HepG2 (cell line): ENCODE data around the gene TMC4. TPM values are rescaled to one million over a fixed set of nuclear protein-coding genes. Genes with fewer than 3 reads are reported as not detected.

Source experiments
- CHD2 ChIP-seq: IDR thresholded peaks from 2 replicates; pipeline ENCODE4 v1.6.1; 2011; ENCODE audit warnings: low read depth, low read length, improper control_type of control experiment
- HCFC1 ChIP-seq: fragments of 150-350 bp; IDR thresholded peaks from 2 replicates; pipeline ENCODE4 v1.6.1; 2014; ENCODE audit warnings: low read depth, low read length
- IKZF4 ChIP-seq: sonication (generic); formaldehyde crosslinking; IDR thresholded peaks from 2 replicates; pipeline ENCODE4 v1.5.1; 2020; ENCODE audit warnings: borderline replicate concordance, mild to moderate bottlenecking, low read depth, missing genetic modification reagents; ENCODE audit errors: not compliant biosample characterization
- KDM1A ChIP-seq: IDR thresholded peaks from 2 replicates; pipeline ENCODE4 v1.6.1; 2016; ENCODE audit warnings: missing compliant biosample characterization
- KLF6 ChIP-seq: IDR thresholded peaks from 2 replicates; pipeline ENCODE4 v1.8.0; 2016; ENCODE audit warnings: missing biosample characterization, missing genetic modification reagents
- MATR3 ChIP-seq: sonication (generic); formaldehyde crosslinking; IDR thresholded peaks from 2 replicates; pipeline ENCODE4 v1.4.0; 2020; ENCODE audit warnings: missing genetic modification reagents
- NFRKB ChIP-seq: fragments of 450-650 bp; IDR thresholded peaks from 2 replicates; pipeline ENCODE4 v1.6.1; 2017
- PCBP1 ChIP-seq: fragments of 200-400 bp; formaldehyde crosslinking; IDR thresholded peaks from 2 replicates; pipeline ENCODE4 v1.6.1; 2017; ENCODE audit warnings: mild to moderate bottlenecking, low read depth, low read length, borderline replicate concordance
- RFXANK ChIP-seq: IDR thresholded peaks from 2 replicates; pipeline ENCODE4 v1.6.1; 2016
- RNF2 ChIP-seq: fragments of 450-650 bp; conservative IDR thresholded peaks from 2 replicates; pipeline ENCODE4 v1.6.1; 2016; ENCODE audit warnings: low read depth
- RORA ChIP-seq: sonication (generic); formaldehyde crosslinking; IDR thresholded peaks from 2 replicates; pipeline ENCODE4 v1.5.0; 2020; ENCODE audit warnings: mild to moderate bottlenecking, missing genetic modification reagents, moderate library complexity
- SMAD3 ChIP-seq: sonication (generic); formaldehyde crosslinking; IDR thresholded peaks from 2 replicates; pipeline ENCODE4 v1.4.0; 2020; ENCODE audit warnings: missing genetic modification reagents
- STAT6 ChIP-seq: sonication (generic); formaldehyde crosslinking; IDR thresholded peaks from 2 replicates; pipeline ENCODE4 v1.4.0; 2020; ENCODE audit warnings: missing genetic modification reagents, mild to moderate bottlenecking, borderline replicate concordance
- THAP11 ChIP-seq: IDR thresholded peaks from 2 replicates; pipeline ENCODE4 v1.6.1; 2016; ENCODE audit warnings: missing biosample characterization, missing genetic modification reagents
- THAP7 ChIP-seq: sonication (generic); formaldehyde crosslinking; IDR thresholded peaks from 2 replicates; pipeline ENCODE4 v1.8.1; 2023; ENCODE audit warnings: mild to moderate bottlenecking, missing genetic modification reagents
- U2AF1 ChIP-seq: fragments of 200-400 bp; formaldehyde crosslinking; optimal IDR thresholded peaks from 2 replicates; pipeline ENCODE3; 2017; ENCODE audit warnings: mild to moderate bottlenecking, low read depth, low read length
- ZNF337 ChIP-seq: sonication (generic); formaldehyde crosslinking; IDR thresholded peaks from 2 replicates; pipeline ENCODE4 v1.5.1; 2020; ENCODE audit warnings: missing genetic modification reagents, low read depth, mild to moderate bottlenecking, borderline replicate concordance
- ZNF350 ChIP-seq: sonication (generic); formaldehyde crosslinking; IDR thresholded peaks from 2 replicates; pipeline ENCODE4 v1.4.0; 2020; ENCODE audit warnings: mild to moderate bottlenecking, low read depth, missing genetic modification reagents, borderline replicate concordance
- ZNF564 ChIP-seq: sonication (generic); formaldehyde crosslinking; IDR thresholded peaks from 2 replicates; pipeline ENCODE4 v1.8.1; 2023; ENCODE audit warnings: mild to moderate bottlenecking, missing genetic modification reagents
- ZNF841 ChIP-seq: sonication (generic); formaldehyde crosslinking; IDR thresholded peaks from 2 replicates; pipeline ENCODE4 v1.8.1; 2023; ENCODE audit warnings: missing genetic modification reagents, borderline replicate concordance
- ZNF883 ChIP-seq: sonication (generic); formaldehyde crosslinking; IDR thresholded peaks from 2 replicates; pipeline ENCODE4 v1.5.1; 2020; ENCODE audit warnings: mild to moderate bottlenecking, missing genetic modification reagents; ENCODE audit errors: not compliant biosample characterization
- polyA plus RNA-seq, 8 experiments: library from polyadenylated mRNA; depleted of rRNA in 3 of 8; stranded (reverse) in 7 of 8; unstranded in 1 of 8; fragments of >200 nt; fragmentation: Illumina TruSeq in 4 of 8; extraction: Trizol in 4 of 8; gene quantifications; 2 replicates each; pipeline versions ENCODE4 v1.2.1 to v1.2.3, GENCODE V29; 2011 to 2016; ENCODE audit warnings: low read depth in 4 of 8, missing spikeins in 1 of 8, mixed read lengths in 1 of 8; ENCODE audit not compliant: insufficient read depth in 1 of 8
- total RNA-seq, 5 experiments: library from RNA; depleted of rRNA; stranded (reverse); fragments of >200 nt; fragmentation: Illumina TruSeq; extraction: Trizol; gene quantifications; 2 replicates each; pipeline ENCODE4 v1.2.3, GENCODE V29; 2016; ENCODE audit warnings: low read depth in 1 of 5
- TF ChIP-seq, protein P1 (sequence below): sonication (generic); formaldehyde crosslinking; IDR thresholded peaks from 2 replicates; pipeline ENCODE4 v1.4.0; 2020; ENCODE audit warnings: missing genetic modification reagents

TMC4 gene
- total and polyA plus RNA-seq, 2 of the 13 experiments (the other 11 are each of a cell fraction or from before 2014, with no cell fraction given): 0.13 to 0.24 TPM

DNA sequence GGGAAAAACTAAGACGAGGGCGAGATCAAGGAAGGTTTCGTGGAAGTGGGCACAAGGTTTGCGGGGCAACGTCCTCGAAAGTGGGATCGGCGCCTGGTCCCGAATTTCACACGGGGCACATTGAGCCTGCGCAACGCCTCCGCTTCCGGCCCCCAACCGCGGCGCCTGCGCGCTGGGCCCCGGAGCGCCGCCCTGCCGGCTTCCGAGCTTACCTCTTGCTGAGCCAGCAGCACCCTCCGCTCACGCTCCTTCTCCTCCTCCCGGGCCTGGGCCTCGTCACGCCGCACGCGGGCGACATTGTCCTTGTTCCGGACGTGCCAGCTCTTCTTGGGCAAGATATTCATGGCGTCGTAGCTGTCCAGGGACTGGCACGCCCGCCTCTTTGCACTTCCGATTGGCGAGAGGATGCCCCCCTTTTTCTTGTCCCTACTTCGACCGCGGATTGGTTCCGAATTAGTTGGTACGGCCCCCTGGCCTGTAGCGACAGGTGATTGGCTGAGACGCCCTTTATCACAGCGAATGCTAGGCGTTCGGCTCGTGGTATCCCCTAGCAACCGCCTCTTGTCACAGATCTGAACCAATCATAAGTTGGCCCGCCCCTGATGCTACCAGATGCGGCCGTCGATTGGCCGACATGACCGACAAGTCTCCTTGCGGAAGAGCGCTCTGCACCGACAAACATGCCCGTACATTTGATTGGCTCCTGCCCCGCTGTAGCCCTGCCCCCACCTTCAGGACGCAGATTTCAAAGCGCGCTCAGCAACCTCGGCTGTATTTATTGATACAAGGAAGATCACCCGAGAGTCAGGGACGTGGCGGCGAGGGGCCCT, 13.4 kb downstream of the TMC4 start, which contains the start of gene LENG1 (continued):
- TF ChIP-seq, protein P1, sequence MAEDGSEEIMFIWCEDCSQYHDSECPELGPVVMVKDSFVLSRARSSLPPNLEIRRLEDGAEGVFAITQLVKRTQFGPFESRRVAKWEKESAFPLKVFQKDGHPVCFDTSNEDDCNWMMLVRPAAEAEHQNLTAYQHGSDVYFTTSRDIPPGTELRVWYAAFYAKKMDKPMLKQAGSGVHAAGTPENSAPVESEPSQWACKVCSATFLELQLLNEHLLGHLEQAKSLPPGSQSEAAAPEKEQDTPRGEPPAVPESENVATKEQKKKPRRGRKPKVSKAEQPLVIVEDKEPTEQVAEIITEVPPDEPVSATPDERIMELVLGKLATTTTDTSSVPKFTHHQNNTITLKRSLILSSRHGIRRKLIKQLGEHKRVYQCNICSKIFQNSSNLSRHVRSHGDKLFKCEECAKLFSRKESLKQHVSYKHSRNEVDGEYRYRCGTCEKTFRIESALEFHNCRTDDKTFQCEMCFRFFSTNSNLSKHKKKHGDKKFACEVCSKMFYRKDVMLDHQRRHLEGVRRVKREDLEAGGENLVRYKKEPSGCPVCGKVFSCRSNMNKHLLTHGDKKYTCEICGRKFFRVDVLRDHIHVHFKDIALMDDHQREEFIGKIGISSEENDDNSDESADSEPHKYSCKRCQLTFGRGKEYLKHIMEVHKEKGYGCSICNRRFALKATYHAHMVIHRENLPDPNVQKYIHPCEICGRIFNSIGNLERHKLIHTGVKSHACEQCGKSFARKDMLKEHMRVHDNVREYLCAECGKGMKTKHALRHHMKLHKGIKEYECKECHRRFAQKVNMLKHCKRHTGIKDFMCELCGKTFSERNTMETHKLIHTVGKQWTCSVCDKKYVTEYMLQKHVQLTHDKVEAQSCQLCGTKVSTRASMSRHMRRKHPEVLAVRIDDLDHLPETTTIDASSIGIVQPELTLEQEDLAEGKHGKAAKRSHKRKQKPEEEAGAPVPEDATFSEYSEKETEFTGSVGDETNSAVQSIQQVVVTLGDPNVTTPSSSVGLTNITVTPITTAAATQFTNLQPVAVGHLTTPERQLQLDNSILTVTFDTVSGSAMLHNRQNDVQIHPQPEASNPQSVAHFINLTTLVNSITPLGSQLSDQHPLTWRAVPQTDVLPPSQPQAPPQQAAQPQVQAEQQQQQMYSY (CRISPR knock-in tag): no peak
- TF ChIP-seq KDM1A (CRISPR knock-in tag) (no peak), ZNF841 (no peak), ZNF564 (CRISPR knock-in tag) (no peak), NFRKB (no peak), KLF6 (CRISPR knock-in tag) (peak; percentile 58; the same call in 1 of the 2 replicates), MATR3 (CRISPR knock-in tag) (no peak), THAP7 (CRISPR knock-in tag) (no peak), RNF2 (peak; percentile 72; the same call in 1 of the 2 replicates), THAP11 (CRISPR knock-in tag) (peak; percentile 88), CHD2 (peak; percentile 68; the same call in 1 of the 2 replicates), HCFC1 (peak; percentile 45; the same call in 1 of the 2 replicates), RORA (CRISPR knock-in tag) (no peak), ZNF350 (CRISPR knock-in tag) (peak; percentile 75), U2AF1 (no peak), RFXANK (CRISPR knock-in tag) (peak; percentile 84; the same call in 1 of the 2 replicates), IKZF4 (no peak), SMAD3 (CRISPR knock-in tag) (no peak), ZNF337 (CRISPR knock-in tag) (no peak), ZNF883 (CRISPR knock-in tag) (no peak), PCBP1 (peak; percentile 90), STAT6 (no peak; the same call in 1 of the 2 replicates)
